GM20431 (cell line): Measurements from ENCODE around the gene CNIH1.
"Not testable (repeated sequence)": the region's sequence is repeated elsewhere in the genome, so short reads cannot be mapped to it uniquely, and the experiment has no call there.

Experiments used
- in situ Hi-C: fragments of 300-500 bp; cut with MseI, MboI; formaldehyde crosslinking; loops from one replicate; pipeline ENCODE4 v1.15.0; 2020; ENCODE audit warnings: low sequenced_read_pairs; ENCODE audit not compliant: unreplicated experiment

The CNIH1 gene

GRCh38 chr14:54392131-54392859 is 48.9 kb downstream of the CNIH1 start:
- in situ Hi-C loops = no loop called here

GRCh38 chr14:54387328-54387727 is 53.8 kb downstream of the CNIH1 start:
- in situ Hi-C loops = no loop called here

GRCh38 chr14:54385556-54385955 is 55.6 kb downstream of the CNIH1 start:
- in situ Hi-C loops = no loop called here

- in situ Hi-C loops = no loop called here
Measured at GRCh38 chr14:54383835-54384234, 57.3 kb downstream of the CNIH1 start.

GRCh38 chr14:54381821-54382220 is 59.4 kb downstream of the CNIH1 start:
- in situ Hi-C loops = no loop called here

GRCh38 chr14:54380558-54380957 is 60.6 kb downstream of the CNIH1 start:
- in situ Hi-C loops = not testable (repeated sequence)

- in situ Hi-C loops = not testable (repeated sequence)
Measured at GRCh38 chr14:54378893-54379292, 62.3 kb downstream of the CNIH1 start.

GRCh38 chr14:54377501-54377900 is 63.7 kb downstream of the CNIH1 start:
- in situ Hi-C loops = no loop called here

GRCh38 chr14:54374117-54374884 is 66.9 kb downstream of the CNIH1 start:
- in situ Hi-C loops = no loop called here
